Neural cell (in vitro differentiated cells): Measurements from ENCODE around the gene CTLA4.

Experiments used
- EP300 ChIP-seq: fragments of 450-650 bp; conservative IDR thresholded peaks from 2 replicates; pipeline ENCODE4 v1.6.1; 2014; ENCODE audit warnings: antibody characterized with exemption, mild to moderate bottlenecking, moderate library complexity; ENCODE audit not compliant: poor library complexity, severe bottlenecking
- TF ChIP-seq, protein P1 (sequence below): fragments of 450-650 bp; IDR thresholded peaks from 2 replicates; pipeline ENCODE4 v1.5.1; 2014; ENCODE audit warnings: antibody characterized with exemption, mild to moderate bottlenecking, moderate library complexity; ENCODE audit not compliant: poor library complexity, severe bottlenecking
- TF ChIP-seq, protein P2 (sequence below): IDR thresholded peaks from 2 replicates; pipeline ENCODE4 v1.6.1; 2012; ENCODE audit warnings: borderline replicate concordance

DNA sequence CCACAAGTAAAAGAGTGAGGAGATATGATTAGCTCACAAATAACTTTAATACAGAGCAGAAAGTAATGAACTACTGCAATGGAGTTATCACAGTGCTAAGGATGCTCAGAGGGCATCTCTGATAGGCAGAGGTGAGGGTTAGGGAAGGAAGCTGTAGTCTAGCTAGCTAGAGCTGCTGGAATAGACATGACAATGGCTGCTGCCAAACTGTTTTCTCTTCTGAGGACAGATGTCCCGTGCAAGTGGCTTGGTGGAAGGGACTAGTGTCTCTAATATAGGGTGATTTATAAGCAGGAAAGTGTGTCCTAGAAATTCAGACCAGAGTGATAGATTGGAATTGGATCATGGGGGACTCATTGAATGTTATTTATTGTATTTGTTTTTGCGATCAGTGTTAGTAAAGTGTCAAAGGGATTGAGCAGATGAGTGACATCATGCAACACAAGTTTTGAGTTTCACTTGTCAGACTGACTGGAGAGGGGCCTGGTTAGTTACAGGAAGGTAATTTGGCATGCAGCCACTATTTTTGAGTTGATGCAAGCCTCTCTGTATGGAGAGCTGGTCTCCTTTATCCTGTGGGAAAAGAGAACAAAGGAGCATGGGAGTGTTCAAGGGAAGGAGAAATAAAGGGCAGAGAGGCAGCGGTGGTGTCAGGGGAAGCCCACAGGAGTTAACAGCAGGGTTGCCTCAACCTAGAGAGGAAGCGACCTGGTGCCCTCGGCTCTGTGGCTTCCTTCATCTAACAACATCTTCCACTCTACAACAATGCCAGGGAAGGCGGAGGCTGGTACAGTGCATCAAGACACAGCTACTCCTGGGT lies 1.9 kb downstream of the CTLA4 start:
- TF ChIP-seq, protein P1, sequence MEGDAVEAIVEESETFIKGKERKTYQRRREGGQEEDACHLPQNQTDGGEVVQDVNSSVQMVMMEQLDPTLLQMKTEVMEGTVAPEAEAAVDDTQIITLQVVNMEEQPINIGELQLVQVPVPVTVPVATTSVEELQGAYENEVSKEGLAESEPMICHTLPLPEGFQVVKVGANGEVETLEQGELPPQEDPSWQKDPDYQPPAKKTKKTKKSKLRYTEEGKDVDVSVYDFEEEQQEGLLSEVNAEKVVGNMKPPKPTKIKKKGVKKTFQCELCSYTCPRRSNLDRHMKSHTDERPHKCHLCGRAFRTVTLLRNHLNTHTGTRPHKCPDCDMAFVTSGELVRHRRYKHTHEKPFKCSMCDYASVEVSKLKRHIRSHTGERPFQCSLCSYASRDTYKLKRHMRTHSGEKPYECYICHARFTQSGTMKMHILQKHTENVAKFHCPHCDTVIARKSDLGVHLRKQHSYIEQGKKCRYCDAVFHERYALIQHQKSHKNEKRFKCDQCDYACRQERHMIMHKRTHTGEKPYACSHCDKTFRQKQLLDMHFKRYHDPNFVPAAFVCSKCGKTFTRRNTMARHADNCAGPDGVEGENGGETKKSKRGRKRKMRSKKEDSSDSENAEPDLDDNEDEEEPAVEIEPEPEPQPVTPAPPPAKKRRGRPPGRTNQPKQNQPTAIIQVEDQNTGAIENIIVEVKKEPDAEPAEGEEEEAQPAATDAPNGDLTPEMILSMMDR = no peak
- no peak for TF ChIP-seq EP300
- TF ChIP-seq, protein P2, sequence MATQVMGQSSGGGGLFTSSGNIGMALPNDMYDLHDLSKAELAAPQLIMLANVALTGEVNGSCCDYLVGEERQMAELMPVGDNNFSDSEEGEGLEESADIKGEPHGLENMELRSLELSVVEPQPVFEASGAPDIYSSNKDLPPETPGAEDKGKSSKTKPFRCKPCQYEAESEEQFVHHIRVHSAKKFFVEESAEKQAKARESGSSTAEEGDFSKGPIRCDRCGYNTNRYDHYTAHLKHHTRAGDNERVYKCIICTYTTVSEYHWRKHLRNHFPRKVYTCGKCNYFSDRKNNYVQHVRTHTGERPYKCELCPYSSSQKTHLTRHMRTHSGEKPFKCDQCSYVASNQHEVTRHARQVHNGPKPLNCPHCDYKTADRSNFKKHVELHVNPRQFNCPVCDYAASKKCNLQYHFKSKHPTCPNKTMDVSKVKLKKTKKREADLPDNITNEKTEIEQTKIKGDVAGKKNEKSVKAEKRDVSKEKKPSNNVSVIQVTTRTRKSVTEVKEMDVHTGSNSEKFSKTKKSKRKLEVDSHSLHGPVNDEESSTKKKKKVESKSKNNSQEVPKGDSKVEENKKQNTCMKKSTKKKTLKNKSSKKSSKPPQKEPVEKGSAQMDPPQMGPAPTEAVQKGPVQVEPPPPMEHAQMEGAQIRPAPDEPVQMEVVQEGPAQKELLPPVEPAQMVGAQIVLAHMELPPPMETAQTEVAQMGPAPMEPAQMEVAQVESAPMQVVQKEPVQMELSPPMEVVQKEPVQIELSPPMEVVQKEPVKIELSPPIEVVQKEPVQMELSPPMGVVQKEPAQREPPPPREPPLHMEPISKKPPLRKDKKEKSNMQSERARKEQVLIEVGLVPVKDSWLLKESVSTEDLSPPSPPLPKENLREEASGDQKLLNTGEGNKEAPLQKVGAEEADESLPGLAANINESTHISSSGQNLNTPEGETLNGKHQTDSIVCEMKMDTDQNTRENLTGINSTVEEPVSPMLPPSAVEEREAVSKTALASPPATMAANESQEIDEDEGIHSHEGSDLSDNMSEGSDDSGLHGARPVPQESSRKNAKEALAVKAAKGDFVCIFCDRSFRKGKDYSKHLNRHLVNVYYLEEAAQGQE = no peak
